ENCODE results near the gene IGFBP5.

Gene IGFBP5

GRCh38 chr2:216635701-216636550 is 59.4 kb downstream of the IGFBP5 start:
- Histone ChIP-seq H3K9ac (ENCODE audit: low read length) (peak overlapping the region; percentile 79), H3K4me1 (ENCODE audit: control insufficient read depth, low read depth, low read length) (peaks cover 27% of the 10 kb centered on the region), H3K27me3 (ENCODE audit: control insufficient read depth, insufficient read depth, low read length) (peaks cover 14% of the 10 kb centered on the region), H3K4me3 (ENCODE audit: low read length) (peak overlapping the region; percentile 92), H3K9me3 (ENCODE audit: control insufficient read depth, low read depth, low read length) (no peaks in the 10 kb centered on the region), H3K36me3 (ENCODE audit: control insufficient read depth, low read depth, low read length) (peaks cover 6% of the 10 kb centered on the region), H3K27ac (ENCODE audit: low read length) (peak overlapping the region; percentile 8)

- Histone ChIP-seq H3K36me3 (ENCODE audit: control insufficient read depth, low read depth, low read length) (no peaks in the 10 kb centered on the region), H3K4me3 (ENCODE audit: low read length) (peak overlapping the region; percentile 92), H3K4me1 (ENCODE audit: control insufficient read depth, low read depth, low read length) (peaks cover 27% of the 10 kb centered on the region), H3K9ac (ENCODE audit: low read length) (peak overlapping the region; percentile 79), H3K27ac (ENCODE audit: low read length) (no peak overlapping the region), H3K9me3 (ENCODE audit: control insufficient read depth, low read depth, low read length) (no peaks in the 10 kb centered on the region), H3K27me3 (ENCODE audit: control insufficient read depth, insufficient read depth, low read length) (peaks cover 14% of the 10 kb centered on the region)
These were observed 60.2 kb downstream of the IGFBP5 start for GRCh38 chr2:216635171-216635570.

- H3K27me3 ChIP-seq (ENCODE audit: control insufficient read depth, insufficient read depth, low read length) = peaks cover 14% of the 10 kb centered on the region
- H3K36me3 ChIP-seq (ENCODE audit: control insufficient read depth, low read depth, low read length) = no peaks in the 10 kb centered on the region
- H3K9ac ChIP-seq (ENCODE audit: low read length) = peak overlapping the region; percentile 79
- no peaks in the 10 kb centered on the region for H3K9me3 ChIP-seq (ENCODE audit: control insufficient read depth, low read depth, low read length)
- H3K27ac ChIP-seq (ENCODE audit: low read length) = no peak overlapping the region
- H3K4me1 ChIP-seq (ENCODE audit: control insufficient read depth, low read depth, low read length) = peaks cover 27% of the 10 kb centered on the region
- H3K4me3 ChIP-seq (ENCODE audit: low read length) = peak overlapping the region; percentile 92
These were observed 60.8 kb downstream of the IGFBP5 start for GRCh38 chr2:216634370-216635148.

- Histone ChIP-seq H3K9me3 (ENCODE audit: control insufficient read depth, low read depth, low read length) (no peaks in the 10 kb centered on the region), H3K27ac (ENCODE audit: low read length) (no peak overlapping the region), H3K27me3 (ENCODE audit: control insufficient read depth, insufficient read depth, low read length) (peaks cover 14% of the 10 kb centered on the region), H3K4me3 (ENCODE audit: low read length) (peak overlapping the region; percentile 92), H3K9ac (ENCODE audit: low read length) (peak overlapping the region; percentile 79), H3K36me3 (ENCODE audit: control insufficient read depth, low read depth, low read length) (no peaks in the 10 kb centered on the region), H3K4me1 (ENCODE audit: control insufficient read depth, low read depth, low read length) (peaks cover 27% of the 10 kb centered on the region)
These were observed 61.6 kb downstream of the IGFBP5 start for GRCh38 chr2:216633616-216634369.

GRCh38 chr2:216632952-216633615 is 62.3 kb downstream of the IGFBP5 start, which contains the start of gene IGFBP2:
TSS of gene IGFBP2 (plus strand) at chr2:216633420. CDS start at chr2:216633524, 104 bp downstream.
- H3K36me3 ChIP-seq (ENCODE audit: control insufficient read depth, low read depth, low read length) = no peaks in the 10 kb centered on the region
- H3K9me3 ChIP-seq (ENCODE audit: control insufficient read depth, low read depth, low read length) = no peaks in the 10 kb centered on the region
- peak within 1 kb of the TSS; percentile 38 for H3K27ac ChIP-seq (ENCODE audit: low read length)
- peaks cover 27% of the 10 kb centered on the region for H3K4me1 ChIP-seq (ENCODE audit: control insufficient read depth, low read depth, low read length)
- peak within 1 kb of the TSS; percentile 92 for H3K4me3 ChIP-seq (ENCODE audit: low read length)
- peak within 1 kb of the TSS; percentile 79 for H3K9ac ChIP-seq (ENCODE audit: low read length)
- peaks cover 14% of the 10 kb centered on the region for H3K27me3 ChIP-seq (ENCODE audit: control insufficient read depth, insufficient read depth, low read length)

GRCh38 chr2:216632346-216632951 is 62.9 kb downstream of the IGFBP5 start:
- H3K4me1 ChIP-seq (ENCODE audit: control insufficient read depth, low read depth, low read length) = peaks cover 26% of the 10 kb centered on the region
- no peak overlapping the region for H3K27ac ChIP-seq (ENCODE audit: low read length)
- peak overlapping the region; percentile 71 for H3K9ac ChIP-seq (ENCODE audit: low read length)
- peaks cover 14% of the 10 kb centered on the region for H3K27me3 ChIP-seq (ENCODE audit: control insufficient read depth, insufficient read depth, low read length)
- no peaks in the 10 kb centered on the region for H3K36me3 ChIP-seq (ENCODE audit: control insufficient read depth, low read depth, low read length)
- H3K9me3 ChIP-seq (ENCODE audit: control insufficient read depth, low read depth, low read length) = no peaks in the 10 kb centered on the region
- peak overlapping the region; percentile 59 for H3K4me3 ChIP-seq (ENCODE audit: low read length)

- Histone ChIP-seq H3K9ac (ENCODE audit: low read length) (no peak overlapping the region), H3K4me3 (ENCODE audit: low read length) (no peak overlapping the region), H3K27ac (ENCODE audit: low read length) (no peak overlapping the region), H3K36me3 (ENCODE audit: control insufficient read depth, low read depth, low read length) (no peaks in the 10 kb centered on the region), H3K9me3 (ENCODE audit: control insufficient read depth, low read depth, low read length) (no peaks in the 10 kb centered on the region), H3K27me3 (ENCODE audit: control insufficient read depth, insufficient read depth, low read length) (peaks cover 14% of the 10 kb centered on the region), H3K4me1 (ENCODE audit: control insufficient read depth, low read depth, low read length) (peaks cover 6% of the 10 kb centered on the region)
These were observed 65.6 kb downstream of the IGFBP5 start for GRCh38 chr2:216629784-216630183.

GRCh38 chr2:216626875-216627245 is 68.5 kb downstream of the IGFBP5 start:
- Histone ChIP-seq H3K27ac (ENCODE audit: low read length) (no peak overlapping the region), H3K27me3 (ENCODE audit: control insufficient read depth, insufficient read depth, low read length) (peaks cover 2% of the 10 kb centered on the region)

GRCh38 chr2:216626168-216626874 is 69.0 kb downstream of the IGFBP5 start:
- H3K9me3 ChIP-seq (ENCODE audit: control insufficient read depth, low read depth, low read length) = no peaks in the 10 kb centered on the region

More at GRCh38 chr2:216626875-216627245, 68.5 kb downstream of the IGFBP5 start:
- Histone ChIP-seq H3K9me3 (ENCODE audit: control insufficient read depth, low read depth, low read length) (no peaks in the 10 kb centered on the region), H3K4me1 (ENCODE audit: control insufficient read depth, low read depth, low read length) (no peaks in the 10 kb centered on the region), H3K36me3 (ENCODE audit: control insufficient read depth, low read depth, low read length) (no peaks in the 10 kb centered on the region), H3K4me3 (ENCODE audit: low read length) (no peak overlapping the region), H3K9ac (ENCODE audit: low read length) (no peak overlapping the region)

GRCh38 chr2:216624251-216624650 is 71.1 kb downstream of the IGFBP5 start:
- Histone ChIP-seq H3K36me3 (ENCODE audit: control insufficient read depth, low read depth, low read length) (no peaks in the 10 kb centered on the region), H3K27ac (ENCODE audit: low read length) (no peak overlapping the region), H3K4me1 (ENCODE audit: control insufficient read depth, low read depth, low read length) (peaks cover 9% of the 10 kb centered on the region), H3K4me3 (ENCODE audit: low read length) (no peak overlapping the region), H3K9me3 (ENCODE audit: control insufficient read depth, low read depth, low read length) (no peaks in the 10 kb centered on the region), H3K27me3 (ENCODE audit: control insufficient read depth, insufficient read depth, low read length) (no peaks in the 10 kb centered on the region), H3K9ac (ENCODE audit: low read length) (no peak overlapping the region)

More at GRCh38 chr2:216626168-216626874, 69.0 kb downstream of the IGFBP5 start:
- no peaks in the 10 kb centered on the region for H3K4me1 ChIP-seq (ENCODE audit: control insufficient read depth, low read depth, low read length)
- H3K36me3 ChIP-seq (ENCODE audit: control insufficient read depth, low read depth, low read length) = no peaks in the 10 kb centered on the region
- no peaks in the 10 kb centered on the region for H3K27me3 ChIP-seq (ENCODE audit: control insufficient read depth, insufficient read depth, low read length)
- no peak overlapping the region for H3K27ac ChIP-seq (ENCODE audit: low read length)
- H3K4me3 ChIP-seq (ENCODE audit: low read length) = no peak overlapping the region
- H3K9ac ChIP-seq (ENCODE audit: low read length) = no peak overlapping the region

All from iPS-18a (cell line).